ENCODE data around the gene LRRC8E. TPM values are rescaled to one million over a fixed set of nuclear protein-coding genes. Genes with fewer than 3 reads are reported as not detected.
"Not testable (repeated sequence)": the region's sequence is repeated elsewhere in the genome, so short reads cannot be mapped to it uniquely, and the experiment has no call there.

The LRRC8E gene
- total RNA-seq, 1 donor from 2014 or later, result 4.3 TPM

DNA sequence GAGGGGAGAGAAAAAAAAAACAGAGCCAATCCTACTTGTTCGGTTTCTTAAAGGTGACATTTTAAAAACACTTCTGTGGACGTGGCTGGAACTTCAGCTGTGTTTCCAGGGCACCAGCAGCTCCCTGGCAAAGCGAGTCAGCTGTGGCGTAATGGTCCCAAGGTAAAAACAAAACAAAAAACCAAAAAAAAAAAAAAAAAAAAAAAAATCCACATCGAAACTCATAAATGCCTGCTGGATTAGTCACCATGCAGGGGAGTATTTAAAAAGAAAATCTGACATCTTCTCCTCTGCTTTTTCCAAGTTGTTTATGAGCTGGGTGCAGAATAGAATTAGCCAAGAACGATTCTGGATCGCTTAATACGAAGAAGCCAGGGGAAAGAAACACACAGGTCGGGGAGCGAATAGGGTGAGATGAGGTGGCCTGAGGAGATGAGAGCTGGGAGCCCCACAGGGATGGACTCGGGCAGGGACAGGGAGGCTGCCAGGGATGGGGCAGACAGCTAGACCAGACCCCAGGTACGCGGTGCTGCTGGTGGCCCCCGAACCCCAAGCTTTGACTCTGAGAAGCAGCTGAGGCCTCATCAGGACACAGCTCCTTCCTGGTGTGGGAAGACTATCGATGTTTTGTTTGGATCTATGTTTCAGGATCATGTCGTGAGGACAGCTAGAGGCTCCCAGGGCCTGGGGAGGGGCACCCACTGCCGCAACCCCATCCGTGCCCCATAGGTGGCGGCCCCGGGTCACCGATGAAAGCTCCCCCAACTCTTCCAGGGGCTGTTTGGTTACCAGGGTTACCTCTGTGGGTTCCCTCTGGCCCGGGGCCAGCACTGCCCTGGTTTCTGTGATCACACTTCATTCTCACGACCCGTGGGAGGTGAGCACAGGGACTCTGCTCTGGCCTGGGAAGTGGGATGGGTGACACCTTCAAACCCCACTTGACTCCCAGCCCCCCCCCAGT, 40.7 kb downstream of the LRRC8E start:
- Mint-ChIP-seq H3K9me3 (no peaks in the 10 kb centered on the region), H3K36me3 (no peaks in the 10 kb centered on the region), H3K4me3 (peak overlapping the region; percentile 62), H3K27ac (peak overlapping the region; percentile 100), H3K4me1 (peaks cover 30% of the 10 kb centered on the region), H3K27me3 (ENCODE audit: low read depth) (no peaks in the 10 kb centered on the region)
- TF ChIP-seq, protein P1, sequence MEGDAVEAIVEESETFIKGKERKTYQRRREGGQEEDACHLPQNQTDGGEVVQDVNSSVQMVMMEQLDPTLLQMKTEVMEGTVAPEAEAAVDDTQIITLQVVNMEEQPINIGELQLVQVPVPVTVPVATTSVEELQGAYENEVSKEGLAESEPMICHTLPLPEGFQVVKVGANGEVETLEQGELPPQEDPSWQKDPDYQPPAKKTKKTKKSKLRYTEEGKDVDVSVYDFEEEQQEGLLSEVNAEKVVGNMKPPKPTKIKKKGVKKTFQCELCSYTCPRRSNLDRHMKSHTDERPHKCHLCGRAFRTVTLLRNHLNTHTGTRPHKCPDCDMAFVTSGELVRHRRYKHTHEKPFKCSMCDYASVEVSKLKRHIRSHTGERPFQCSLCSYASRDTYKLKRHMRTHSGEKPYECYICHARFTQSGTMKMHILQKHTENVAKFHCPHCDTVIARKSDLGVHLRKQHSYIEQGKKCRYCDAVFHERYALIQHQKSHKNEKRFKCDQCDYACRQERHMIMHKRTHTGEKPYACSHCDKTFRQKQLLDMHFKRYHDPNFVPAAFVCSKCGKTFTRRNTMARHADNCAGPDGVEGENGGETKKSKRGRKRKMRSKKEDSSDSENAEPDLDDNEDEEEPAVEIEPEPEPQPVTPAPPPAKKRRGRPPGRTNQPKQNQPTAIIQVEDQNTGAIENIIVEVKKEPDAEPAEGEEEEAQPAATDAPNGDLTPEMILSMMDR (IDR thresholded peaks at IDR 0.05; ENCODE audit: unreplicated experiment), result peak; percentile 56
- DNase-seq (ENCODE audit: low spot score in 2 of 2, unreplicated experiment in 2 of 2), result peak in 1 of 2 experiments; percentile 71

DNA sequence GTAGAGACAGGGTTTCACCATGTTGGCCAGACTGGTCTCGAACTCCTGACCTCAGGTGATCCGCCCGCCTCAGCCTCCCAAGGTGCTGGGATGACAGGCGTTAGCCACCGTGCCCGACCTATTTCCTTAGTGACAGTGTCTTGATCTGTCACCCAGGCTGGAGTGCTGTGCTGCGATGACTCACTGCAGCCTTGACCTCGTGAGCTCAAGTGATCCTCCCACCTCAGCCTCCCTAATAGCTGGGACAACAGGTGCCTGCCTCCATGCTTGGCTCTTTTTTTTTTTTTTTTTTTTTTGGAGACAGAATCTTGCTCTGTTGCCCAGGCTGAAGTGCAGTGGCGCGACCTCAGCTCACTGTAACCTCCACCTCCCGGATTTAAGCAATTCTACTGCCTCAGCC, 41.7 kb downstream of the LRRC8E start:
- H3K27me3 Mint-ChIP-seq (ENCODE audit: low read depth); H3K9me3 Mint-ChIP-seq; H3K36me3 Mint-ChIP-seq; DNase-seq (ENCODE audit: low spot score in 2 of 2, unreplicated experiment in 2 of 2); H3K4me3 Mint-ChIP-seq: not testable (repeated sequence)
- Mint-ChIP-seq H3K27ac (peak overlapping the region; percentile 100), H3K4me1 (peaks cover 28% of the 10 kb centered on the region)

DNA sequence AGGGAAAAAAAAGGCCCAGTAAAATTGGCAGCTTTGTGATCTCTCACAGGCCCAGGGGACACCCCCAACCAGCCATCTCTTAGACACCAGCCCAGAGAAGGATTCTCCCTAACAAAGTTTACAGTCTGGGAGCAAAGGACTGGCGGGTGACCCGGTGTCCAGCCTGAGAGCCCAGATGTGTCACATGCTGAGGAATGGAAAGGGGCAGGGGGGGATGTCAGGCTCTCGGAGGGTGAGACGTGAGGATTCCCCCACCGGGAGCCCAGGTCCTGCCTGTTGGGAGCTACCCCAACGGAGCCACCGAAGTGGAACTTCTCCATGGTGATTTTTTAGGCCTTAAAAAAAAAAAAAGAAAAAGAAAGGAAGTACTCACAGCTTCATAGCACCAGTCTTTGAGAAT, 42.5 kb downstream of the LRRC8E start:
- no peak for DNase-seq (ENCODE audit: low spot score in 2 of 2, unreplicated experiment in 2 of 2)
- H3K4me3 Mint-ChIP-seq, result no peak overlapping the region
- peak overlapping the region; percentile 100 for H3K27ac Mint-ChIP-seq
- peaks cover 4% of the 10 kb centered on the region for H3K36me3 Mint-ChIP-seq
- peaks cover 26% of the 10 kb centered on the region for H3K4me1 Mint-ChIP-seq
- TF ChIP-seq, protein P1 (IDR thresholded peaks at IDR 0.05; ENCODE audit: unreplicated experiment), result no peak
- H3K27me3 Mint-ChIP-seq (ENCODE audit: low read depth), result no peaks in the 10 kb centered on the region
- no peaks in the 10 kb centered on the region for H3K9me3 Mint-ChIP-seq

DNA sequence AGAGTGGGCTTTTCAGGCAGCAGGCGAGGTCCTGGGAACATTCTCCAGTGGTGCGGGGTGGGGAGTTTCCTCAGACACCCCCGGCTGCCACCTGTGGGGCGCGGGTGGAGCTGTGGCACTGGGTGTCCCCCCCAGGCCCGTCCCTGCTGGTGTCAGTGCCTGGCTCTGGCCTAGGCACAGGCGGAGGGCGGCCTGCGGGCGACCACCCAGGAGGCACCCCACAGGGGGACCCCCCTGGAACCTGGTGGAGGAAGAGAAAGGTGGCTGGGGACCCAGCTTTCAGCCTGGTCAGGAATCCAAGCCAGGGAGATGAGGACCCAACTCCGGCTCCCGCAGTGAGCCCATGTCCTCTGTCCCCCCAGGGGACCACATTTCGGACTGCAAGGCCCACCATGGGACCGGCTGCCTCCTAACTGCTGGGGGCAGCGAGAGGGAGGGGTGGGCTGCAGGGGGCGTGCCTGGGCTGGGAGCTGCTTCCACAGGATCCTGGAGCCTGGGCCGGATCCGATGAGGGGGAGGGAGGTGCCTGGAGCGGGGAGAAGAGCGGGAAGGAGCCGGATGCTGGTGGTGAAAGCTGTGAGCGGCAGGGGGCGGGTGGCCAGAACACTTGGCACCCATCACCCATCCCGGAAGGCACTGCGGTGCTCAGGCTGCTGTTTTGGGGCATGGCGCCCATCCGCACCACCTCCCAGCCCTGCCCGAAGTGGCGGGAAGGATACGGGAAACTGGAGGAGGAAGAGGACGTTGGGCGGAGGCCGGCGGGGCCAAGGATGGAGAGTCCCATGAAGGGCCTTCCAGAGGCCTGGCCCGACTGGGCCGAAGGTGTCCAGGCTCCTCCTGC, 43.1 kb downstream of the LRRC8E start:
- Mint-ChIP-seq H3K27ac (peak overlapping the region; percentile 100), H3K9me3 (no peaks in the 10 kb centered on the region), H3K27me3 (ENCODE audit: low read depth) (no peaks in the 10 kb centered on the region), H3K4me1 (peaks cover 24% of the 10 kb centered on the region), H3K4me3 (no peak overlapping the region), H3K36me3 (peaks cover 4% of the 10 kb centered on the region)
- TF ChIP-seq, protein P1 (IDR thresholded peaks at IDR 0.05; ENCODE audit: unreplicated experiment), result no peak
- DNase-seq (ENCODE audit: low spot score in 2 of 2, unreplicated experiment in 2 of 2), result no peak

DNA sequence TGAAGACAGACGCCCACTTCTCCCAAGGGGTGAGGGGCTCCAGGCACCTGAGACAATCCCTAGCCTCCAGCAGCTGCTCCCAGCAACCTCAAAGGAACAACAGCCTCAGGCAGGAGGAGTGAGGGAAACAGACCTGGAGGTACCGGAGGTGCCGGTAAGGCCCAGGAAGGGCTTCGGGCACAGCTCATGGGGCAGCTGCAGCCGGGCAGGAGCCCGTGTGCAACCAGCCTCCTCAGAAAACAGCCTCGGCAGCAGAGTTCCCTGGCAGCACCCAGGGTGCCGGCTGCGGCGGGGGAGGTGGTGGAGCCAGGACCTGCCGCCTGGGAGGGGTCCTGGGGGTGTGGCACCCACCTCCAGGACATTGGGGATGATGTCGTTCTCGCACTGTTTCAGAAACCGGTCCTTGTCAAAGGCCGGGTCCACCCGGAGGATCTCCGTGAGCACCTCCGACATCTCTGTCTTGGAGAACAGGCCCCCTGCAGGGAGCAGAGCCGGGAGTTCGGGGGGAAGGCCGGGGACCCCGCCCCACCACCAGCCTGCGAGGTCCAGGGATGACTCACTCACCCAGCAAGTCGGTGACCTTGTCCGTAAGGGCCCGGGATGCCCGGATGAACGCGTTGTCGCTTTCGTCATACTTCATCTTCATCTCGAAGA, 44.1 kb downstream of the LRRC8E start:
- TF ChIP-seq, protein P1 (IDR thresholded peaks at IDR 0.05; ENCODE audit: unreplicated experiment), result no peak
- Mint-ChIP-seq H3K9me3 (no peaks in the 10 kb centered on the region), H3K4me1 (peaks cover 20% of the 10 kb centered on the region), H3K4me3 (no peak overlapping the region), H3K36me3 (peaks cover 4% of the 10 kb centered on the region), H3K27me3 (ENCODE audit: low read depth) (no peaks in the 10 kb centered on the region), H3K27ac (no peak overlapping the region)
- no peak for DNase-seq (ENCODE audit: low spot score in 2 of 2, unreplicated experiment in 2 of 2)

Measured in mesothelial cell of epicardium (in vitro differentiated cells).